Astrocyte (in vitro differentiated cells and primary cell): Measurements from ENCODE around the gene CNN2. TPM values are rescaled to one million over a fixed set of nuclear protein-coding genes. Genes with fewer than 3 reads are reported as not detected.

ENCODE experiments used
- DNase-seq: peaks from one replicate; pipeline ENCODE4 v3.0.0-alpha.2; 2010; ENCODE audit warnings: low read depth
- FAIRE-seq: peaks from 2 replicates; lab custom pipeline; 2011; peaks lifted over from hg19 to GRCh38; lab: Jason Lieb, UNC
- H2AFZ ChIP-seq: 2 replicates; pipeline ENCODE4 v1.6.0; 2012; ENCODE audit warnings: low read depth, low read length, inconsistent platforms
- H3K27ac ChIP-seq: 2 replicates; pipeline ENCODE4 v1.5.1; 2011; ENCODE audit warnings: low read depth, low read length, inconsistent platforms
- H3K27me3 ChIP-seq: 2 replicates; pipeline ENCODE4 v1.6.0; 2011; ENCODE audit warnings: low read length, inconsistent platforms; ENCODE audit not compliant: insufficient read depth
- H3K36me3 ChIP-seq: 2 replicates; pipeline ENCODE4 v1.5.1; 2011; ENCODE audit warnings: low read length, inconsistent platforms; ENCODE audit not compliant: insufficient read depth
- H3K4me1 ChIP-seq: 2 replicates; pipeline ENCODE4 v1.5.1; 2011; ENCODE audit warnings: low read length, inconsistent platforms; ENCODE audit not compliant: insufficient read depth
- H3K4me2 ChIP-seq: 2 replicates; pipeline ENCODE4 v1.6.0; 2012; ENCODE audit warnings: low read length, inconsistent platforms
- H3K4me3 ChIP-seq: 2 replicates; pipeline ENCODE4 v1.5.1; 2011; ENCODE audit warnings: low read depth, mild to moderate bottlenecking, low read length, inconsistent platforms; ENCODE audit not compliant: insufficient read depth
- H3K79me2 ChIP-seq: 2 replicates; pipeline ENCODE4 v1.6.0; 2012; ENCODE audit warnings: mild to moderate bottlenecking, low read length, inconsistent platforms; ENCODE audit not compliant: insufficient read depth
- H3K9ac ChIP-seq: 2 replicates; pipeline ENCODE4 v1.6.0; 2012; ENCODE audit warnings: mild to moderate bottlenecking, low read length, inconsistent platforms
- H3K9me3 ChIP-seq: 2 replicates; pipeline ENCODE4 v1.5.1; 2012; ENCODE audit warnings: low read depth, mild to moderate bottlenecking, low read length, inconsistent platforms; ENCODE audit not compliant: insufficient read depth
- H4K20me1 ChIP-seq: 2 replicates; pipeline ENCODE4 v1.6.0; 2012; ENCODE audit warnings: low read length, inconsistent platforms; ENCODE audit not compliant: insufficient read depth
- H3K27ac Mint-ChIP-seq: one replicate; pipeline ENCODE4 v1.8.0; 2021; ENCODE audit warnings: mild to moderate bottlenecking, mixed read lengths; ENCODE audit not compliant: unreplicated experiment
- H3K27me3 Mint-ChIP-seq: one replicate; pipeline ENCODE4 v1.8.0; 2021; ENCODE audit warnings: low read depth, mixed read lengths; ENCODE audit not compliant: unreplicated experiment
- H3K36me3 Mint-ChIP-seq: one replicate; pipeline ENCODE4 v1.8.0; 2021; ENCODE audit warnings: low read depth, mixed read lengths; ENCODE audit not compliant: unreplicated experiment
- H3K4me1 Mint-ChIP-seq: one replicate; pipeline ENCODE4 v1.8.0; 2021; ENCODE audit warnings: low read depth, mixed read lengths; ENCODE audit not compliant: unreplicated experiment
- H3K4me3 Mint-ChIP-seq: one replicate; pipeline ENCODE4 v1.8.0; 2021; ENCODE audit warnings: mild to moderate bottlenecking, moderate library complexity, mixed read lengths; ENCODE audit not compliant: unreplicated experiment
- H3K9me3 Mint-ChIP-seq: one replicate; pipeline ENCODE4 v1.8.0; 2021; ENCODE audit warnings: mild to moderate bottlenecking, mixed read lengths; ENCODE audit not compliant: unreplicated experiment
- CTCF ChIP-seq: IDR thresholded peaks from 2 replicates; pipeline ENCODE4 v1.5.1; 2011; ENCODE audit warnings: low read depth, mild to moderate bottlenecking, inconsistent platforms, low read length, moderate library complexity; ENCODE audit not compliant: insufficient read depth
- EZH2 ChIP-seq: IDR thresholded peaks from 2 replicates; pipeline ENCODE4 v1.6.1; 2012; ENCODE audit warnings: mild to moderate bottlenecking, low read length, inconsistent platforms; ENCODE audit not compliant: insufficient read depth
- total RNA-seq: library from RNA; stranded (reverse); gene quantifications from 2 replicates; pipeline ENCODE4 v1.2.1, GENCODE V29; 2021

The CNN2 gene
- total RNA-seq, 1 donor from 2014 or later = 819 TPM

- Histone ChIP-seq H3K4me1 (peaks cover 34% of the 10 kb centered on the region), H3K79me2 (peaks cover 75% of the 10 kb centered on the region), H3K36me3 (no peaks in the 10 kb centered on the region), H3K27ac (no peak overlapping the region), H3K4me2 (no peak overlapping the region), H3K27me3 (no peaks in the 10 kb centered on the region), H3K4me3 (no peak overlapping the region), H4K20me1 (peaks cover 76% of the 10 kb centered on the region), H3K9me3 (no peaks in the 10 kb centered on the region), H3K9ac (no peak overlapping the region), H2AFZ (no peak overlapping the region)
- peaks cover 22% of the 10 kb centered on the region for H3K4me1 Mint-ChIP-seq
- H3K27me3 Mint-ChIP-seq = no peaks in the 10 kb centered on the region
- no peaks in the 10 kb centered on the region for H3K9me3 Mint-ChIP-seq
- FAIRE-seq (no peak), DNase-seq (no peak)
- TF ChIP-seq CTCF = no peak
- TF ChIP-seq EZH2 = no peak
- no peaks in the 10 kb centered on the region for H3K36me3 Mint-ChIP-seq
- H3K27ac Mint-ChIP-seq = peak overlapping the region; percentile 77
- H3K4me3 Mint-ChIP-seq = no peak overlapping the region
Measured at GRCh38 chr19:1015061-1015781, 11.2 kb upstream of the CNN2 start.

DNA sequence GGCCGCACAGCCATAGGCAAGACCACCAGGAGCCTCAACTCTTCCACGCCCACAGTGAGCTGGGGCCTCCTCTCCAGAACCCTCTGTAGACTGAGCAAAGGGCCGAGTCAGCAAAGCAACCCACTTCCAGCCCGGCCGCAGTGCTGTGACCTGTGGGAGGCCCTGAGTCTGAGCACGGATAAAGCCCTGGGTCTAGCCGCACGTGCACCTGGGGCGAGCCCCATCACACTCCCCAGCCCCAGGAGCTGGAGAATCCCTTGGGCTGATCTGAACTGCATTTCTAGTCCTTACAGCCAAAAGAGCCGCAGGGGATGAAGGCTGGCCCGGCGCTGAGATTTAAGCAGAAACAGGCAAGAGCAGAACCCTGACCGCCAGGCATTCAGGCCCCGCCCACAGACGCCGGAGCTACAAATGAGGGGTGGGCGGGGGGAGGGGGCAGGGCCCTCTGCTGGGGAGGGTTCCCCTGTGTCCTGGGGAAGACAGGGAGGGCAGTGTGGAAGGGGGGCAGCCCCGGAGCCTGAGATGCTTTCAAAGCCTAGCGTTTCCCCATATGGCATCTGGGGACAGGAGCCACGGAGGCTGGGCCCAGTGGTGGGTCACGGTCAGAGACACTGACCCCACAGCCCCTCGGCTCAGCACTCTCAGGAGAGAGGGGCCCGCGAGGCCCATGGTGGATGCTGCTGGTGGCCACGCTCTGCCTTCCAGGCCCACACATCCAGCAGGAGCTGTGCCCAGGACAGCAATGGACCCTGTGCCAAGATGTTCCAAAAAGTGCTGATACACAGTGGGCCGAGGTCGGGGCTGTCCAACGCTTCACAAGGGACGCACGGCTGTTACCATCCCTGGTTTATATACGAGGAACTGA, 10.4 kb upstream of the CNN2 start:
- Histone ChIP-seq H4K20me1 (peaks cover 78% of the 10 kb centered on the region), H3K36me3 (no peaks in the 10 kb centered on the region), H3K79me2 (peaks cover 82% of the 10 kb centered on the region), H3K4me2 (peak overlapping the region; percentile 70), H3K9me3 (no peaks in the 10 kb centered on the region), H3K9ac (peak overlapping the region; percentile 41), H3K27me3 (no peaks in the 10 kb centered on the region), H2AFZ (no peak overlapping the region), H3K27ac (peak overlapping the region; percentile 48), H3K4me1 (peaks cover 34% of the 10 kb centered on the region), H3K4me3 (no peak overlapping the region)
- Mint-ChIP-seq H3K4me3 (peak overlapping the region; percentile 71), H3K9me3 (no peaks in the 10 kb centered on the region), H3K27me3 (no peaks in the 10 kb centered on the region), H3K27ac (peak overlapping the region; percentile 78), H3K4me1 (peaks cover 22% of the 10 kb centered on the region), H3K36me3 (no peaks in the 10 kb centered on the region)
- DNase-seq = no peak
- TF ChIP-seq CTCF (no peak), EZH2 (no peak)
- no peak for FAIRE-seq
